ENCODE data around the gene IGIP. TPM values are rescaled to one million over a fixed set of nuclear protein-coding genes. Genes with fewer than 3 reads are reported as not detected.

Gene IGIP
- total RNA-seq, 1 donor = 10.5 TPM

GRCh38 chr5:140108093-140109017 lies 17.4 kb upstream of the IGIP start:
- Histone ChIP-seq H3K4me3 (ENCODE audit: insufficient read depth, low read length) (peak overlapping the region; percentile 88), H3K27ac (ENCODE audit: low read depth, low read length) (peak overlapping the region; percentile 88), H2AFZ (ENCODE audit: low read length) (peak overlapping the region; percentile 71), H3K9me3 (ENCODE audit: low read depth, low read length) (no peaks in the 10 kb centered on the region), H4K20me1 (ENCODE audit: insufficient read depth, low read length) (peaks cover 26% of the 10 kb centered on the region), H3K4me2 (ENCODE audit: insufficient read depth, low read length) (peak overlapping the region; percentile 94), H3K4me1 (ENCODE audit: insufficient read depth, low read length) (peaks cover 32% of the 10 kb centered on the region), H3K79me2 (ENCODE audit: insufficient read depth, low read length) (peaks cover 55% of the 10 kb centered on the region), H3K27me3 (ENCODE audit: insufficient read depth, low read length) (no peaks in the 10 kb centered on the region), H3K36me3 (ENCODE audit: insufficient read depth, low read length) (no peaks in the 10 kb centered on the region)
- TF ChIP-seq CTCF (IDR thresholded peaks at IDR 0.05; ENCODE audit: extremely low read depth, low read depth, low read length) = no peak
- DNase-seq (ENCODE audit: insufficient read length, low spot score, missing footprints) = peak; percentile 76

- peaks cover 28% of the 10 kb centered on the region for H4K20me1 ChIP-seq (ENCODE audit: insufficient read depth, low read length)
- H3K9me3 ChIP-seq (ENCODE audit: low read depth, low read length) = no peaks in the 10 kb centered on the region
- H3K4me3 ChIP-seq (ENCODE audit: insufficient read depth, low read length) = peak overlapping the region; percentile 88
- H3K27me3 ChIP-seq (ENCODE audit: insufficient read depth, low read length) = no peaks in the 10 kb centered on the region
- peak; percentile 67 for DNase-seq (ENCODE audit: insufficient read length, low spot score, missing footprints)
- peaks cover 59% of the 10 kb centered on the region for H3K79me2 ChIP-seq (ENCODE audit: insufficient read depth, low read length)
- H3K27ac ChIP-seq (ENCODE audit: low read depth, low read length) = peak overlapping the region; percentile 88
- peak overlapping the region; percentile 71 for H2AFZ ChIP-seq (ENCODE audit: low read length)
- H3K4me2 ChIP-seq (ENCODE audit: insufficient read depth, low read length) = peak overlapping the region; percentile 94
- TF ChIP-seq CTCF (IDR thresholded peaks at IDR 0.05; ENCODE audit: extremely low read depth, low read depth, low read length) = no peak
- H3K4me1 ChIP-seq (ENCODE audit: insufficient read depth, low read length) = peaks cover 32% of the 10 kb centered on the region
- no peaks in the 10 kb centered on the region for H3K36me3 ChIP-seq (ENCODE audit: insufficient read depth, low read length)
Observed at GRCh38 chr5:140109018-140109758, 16.5 kb upstream of the IGIP start.

- Histone ChIP-seq H3K4me3 (ENCODE audit: insufficient read depth, low read length) (peak overlapping the region; percentile 88), H3K4me1 (ENCODE audit: insufficient read depth, low read length) (peaks cover 35% of the 10 kb centered on the region), H3K79me2 (ENCODE audit: insufficient read depth, low read length) (peaks cover 67% of the 10 kb centered on the region), H3K27ac (ENCODE audit: low read depth, low read length) (peak overlapping the region; percentile 88), H4K20me1 (ENCODE audit: insufficient read depth, low read length) (peaks cover 34% of the 10 kb centered on the region), H3K9me3 (ENCODE audit: low read depth, low read length) (no peaks in the 10 kb centered on the region), H3K27me3 (ENCODE audit: insufficient read depth, low read length) (no peaks in the 10 kb centered on the region), H2AFZ (ENCODE audit: low read length) (no peak overlapping the region), H3K36me3 (ENCODE audit: insufficient read depth, low read length) (no peaks in the 10 kb centered on the region), H3K4me2 (ENCODE audit: insufficient read depth, low read length) (peak overlapping the region; percentile 94)
- no peak for TF ChIP-seq CTCF (IDR thresholded peaks at IDR 0.05; ENCODE audit: extremely low read depth, low read depth, low read length)
- DNase-seq (ENCODE audit: insufficient read length, low spot score, missing footprints) = peak; percentile 73
Observed at GRCh38 chr5:140109759-140110645, 15.7 kb upstream of the IGIP start.

All from osteoblast (primary cell).